Measurements from ENCODE around the gene TMEM141. TPM values are rescaled to one million over a fixed set of nuclear protein-coding genes. Genes with fewer than 3 reads are reported as not detected.
"Not testable (repeated sequence)": the region's sequence is repeated elsewhere in the genome, so short reads cannot be mapped to it uniquely, and the experiment has no call there.

Gene TMEM141
- total RNA-seq, 1 experiment from 2014 or later = 44.6 TPM

DNA sequence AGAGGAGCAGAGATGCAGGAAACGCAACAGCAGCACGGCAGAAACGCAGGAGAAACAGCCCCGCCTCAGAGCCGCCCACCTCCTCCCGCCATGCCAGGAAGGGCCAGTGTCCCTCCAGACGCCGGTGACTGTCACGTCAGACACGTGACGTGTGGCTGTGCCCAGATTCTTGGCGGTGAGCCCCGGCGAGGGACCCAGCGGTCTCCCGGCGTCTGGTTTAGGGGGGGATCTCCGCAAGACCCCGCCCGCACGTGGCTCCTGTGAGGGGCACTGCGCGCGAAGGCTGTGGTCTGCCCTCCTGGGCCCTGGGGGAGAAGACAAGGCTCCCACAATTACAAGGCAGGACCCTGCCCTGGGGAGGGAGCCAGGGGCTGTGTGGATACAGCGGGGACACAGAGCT is 30.7 kb upstream of the TMEM141 start:
- Histone ChIP-seq H3K27me3 (replicated peaks) (0 out of 2 replicates have a peak, but pooled peaks cover 7% of the 10 kb centered on the region), H3K4me1 (replicated peaks) (no peaks in the 10 kb centered on the region), H3K36me3 (no peaks in the 10 kb centered on the region), H3K9me3 (replicated peaks) (no peaks in the 10 kb centered on the region), H3K27ac (no peak overlapping the region), H3K4me3 (no peak overlapping the region)
- DNase-seq (ENCODE audit: low read depth in 1 of 2, low spot score in 2 of 2) = no peak

DNA sequence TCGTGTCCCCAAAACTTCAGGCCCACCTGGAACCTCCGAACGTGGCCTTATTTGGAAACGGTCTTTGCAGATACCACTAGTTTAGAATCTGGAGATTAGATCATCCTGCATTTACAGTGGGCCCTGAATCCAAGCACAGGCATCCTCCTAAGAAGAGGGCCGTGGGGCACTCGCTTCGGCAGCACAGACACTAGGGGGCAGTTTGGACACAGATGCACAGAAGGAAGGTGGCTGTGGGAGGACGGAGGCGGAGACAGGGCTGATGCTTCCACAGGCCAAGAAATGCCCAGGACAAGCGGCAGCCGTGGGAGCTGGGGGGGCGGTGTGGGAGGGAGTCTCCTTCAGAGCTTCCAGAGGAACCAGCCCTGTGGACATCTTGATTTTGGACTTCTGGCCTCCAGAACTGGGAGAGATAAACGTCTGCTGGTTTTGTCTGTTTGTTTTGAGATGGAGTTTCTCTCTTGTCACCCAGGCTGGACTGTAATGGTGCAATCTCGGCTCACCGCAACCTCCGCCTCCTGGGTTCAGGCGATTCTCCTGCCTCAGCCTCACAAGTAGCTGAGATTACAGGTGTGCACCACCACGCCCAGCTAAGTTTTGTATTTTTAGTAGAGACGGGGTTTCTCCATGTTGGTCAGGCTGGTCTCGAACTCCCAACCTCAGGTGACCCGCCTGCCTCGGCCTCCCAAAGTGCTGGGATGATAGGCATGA is 30.2 kb upstream of the TMEM141 start:
- not testable (repeated sequence) for H3K4me1 ChIP-seq (replicated peaks); H3K9me3 ChIP-seq (replicated peaks); H3K36me3 ChIP-seq; H3K4me3 ChIP-seq; H3K27ac ChIP-seq
- DNase-seq (ENCODE audit: low read depth in 1 of 2, low spot score in 2 of 2) = peak; percentile 25 to 64
- H3K27me3 ChIP-seq (replicated peaks) = peaks cover 10% of the 10 kb centered on the region; the same call in 1 of the 2 replicates

DNA sequence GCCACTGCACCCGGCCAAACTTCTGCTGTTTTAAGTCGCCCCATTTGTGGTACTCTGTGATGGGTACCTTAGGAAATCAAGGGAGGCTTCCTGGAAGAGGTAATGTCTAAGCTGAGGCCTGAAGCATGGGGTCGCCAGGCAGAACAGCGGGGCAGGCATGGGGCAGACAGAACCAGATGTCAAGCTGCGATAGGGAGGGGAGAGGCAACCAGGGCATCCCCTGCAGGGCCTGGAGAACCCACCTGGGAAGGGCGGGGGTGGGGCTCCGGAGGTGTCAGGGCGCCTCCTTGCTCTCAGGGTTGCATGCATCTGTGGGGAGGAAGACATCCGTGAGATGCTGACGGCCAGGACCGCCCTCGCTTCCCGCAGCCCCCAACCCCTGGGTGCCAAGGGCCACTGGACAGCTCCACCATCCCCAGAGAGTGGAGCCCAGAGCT is 29.6 kb upstream of the TMEM141 start:
- no peak overlapping the region for H3K4me3 ChIP-seq
- no peaks in the 10 kb centered on the region for H3K36me3 ChIP-seq
- H3K27me3 ChIP-seq (replicated peaks) = peaks cover 10% of the 10 kb centered on the region; the same call in 1 of the 2 replicates
- no peaks in the 10 kb centered on the region for H3K4me1 ChIP-seq (replicated peaks)
- no peak overlapping the region for H3K27ac ChIP-seq
- no peaks in the 10 kb centered on the region for H3K9me3 ChIP-seq (replicated peaks)
- no peak for DNase-seq (ENCODE audit: low read depth in 1 of 2, low spot score in 2 of 2)

DNA sequence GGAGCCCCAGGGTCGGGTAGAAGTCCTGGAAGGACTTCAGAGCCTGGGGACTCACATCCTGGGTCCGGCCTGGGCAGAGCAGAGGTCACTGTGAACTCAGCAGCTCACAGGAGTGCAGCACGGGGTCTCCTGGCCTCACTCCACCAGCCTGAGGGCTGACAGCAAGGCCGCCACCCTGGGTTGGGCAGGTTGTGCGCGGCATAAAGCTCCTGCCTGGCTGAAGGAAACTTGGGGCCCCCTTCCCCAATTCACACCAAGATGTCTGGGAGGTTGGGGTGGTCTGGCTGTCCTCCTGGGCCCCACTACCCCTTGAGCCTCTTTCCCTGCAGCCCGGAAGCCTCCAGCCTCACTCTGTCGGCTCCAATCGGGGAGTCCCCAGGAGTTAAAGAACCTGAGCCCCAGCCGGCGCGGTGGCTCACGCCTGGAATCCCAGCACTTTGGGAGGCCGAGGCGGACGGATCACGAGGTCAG is 28.9 kb upstream of the TMEM141 start:
- Histone ChIP-seq H3K4me1 (replicated peaks) (no peaks in the 10 kb centered on the region), H3K27me3 (replicated peaks) (peaks cover 11% of the 10 kb centered on the region; the same call in 1 of the 2 replicates), H3K27ac (no peak overlapping the region), H3K4me3 (no peak overlapping the region), H3K36me3 (no peaks in the 10 kb centered on the region), H3K9me3 (replicated peaks) (no peaks in the 10 kb centered on the region)
- DNase-seq (ENCODE audit: low read depth in 1 of 2, low spot score in 2 of 2) = no peak

DNA sequence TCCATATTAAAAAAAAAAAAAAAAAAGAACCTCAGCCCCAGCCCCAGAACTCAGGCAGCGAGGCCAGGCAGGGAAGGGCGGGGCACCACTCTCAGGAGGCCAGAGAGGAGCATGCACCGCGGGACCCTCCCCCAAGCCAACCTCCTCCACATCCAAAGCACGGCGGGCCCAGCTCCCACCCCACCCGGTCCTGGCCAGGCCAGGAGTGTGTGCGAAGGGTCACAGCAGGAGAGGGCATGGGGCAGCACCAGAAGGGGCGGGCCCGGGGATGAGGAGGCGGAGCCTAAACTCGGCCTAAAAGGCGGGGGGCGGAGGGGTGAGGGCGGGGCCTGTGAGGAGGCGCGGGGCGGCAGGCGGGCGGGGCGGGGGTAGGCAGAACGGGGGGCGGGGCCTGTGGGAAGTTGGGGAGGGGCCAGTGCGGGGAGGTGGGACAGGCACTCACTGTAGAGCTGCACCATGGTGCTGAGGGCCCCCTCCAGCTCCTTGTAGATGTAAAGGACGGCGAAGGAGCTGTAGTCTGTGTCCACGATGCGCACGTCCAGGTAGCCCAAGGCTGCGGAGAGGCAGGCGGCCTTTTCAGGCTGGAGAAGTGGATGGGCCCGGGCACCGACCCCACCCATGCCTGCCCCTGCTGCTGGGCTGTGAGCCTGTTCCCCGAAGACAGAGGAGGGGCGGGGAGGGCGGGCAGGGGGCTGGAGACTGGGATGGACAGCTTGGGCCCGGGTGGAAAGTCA is 28.1 kb upstream of the TMEM141 start:
- H3K36me3 ChIP-seq = no peaks in the 10 kb centered on the region
- H3K27ac ChIP-seq = no peak overlapping the region
- H3K9me3 ChIP-seq (replicated peaks) = no peaks in the 10 kb centered on the region
- peak in 1 of 2 experiments; percentile 58 for DNase-seq (ENCODE audit: low read depth in 1 of 2, low spot score in 2 of 2)
- no peak overlapping the region for H3K4me3 ChIP-seq
- peaks cover 17% of the 10 kb centered on the region; the same call in 1 of the 2 replicates for H3K27me3 ChIP-seq (replicated peaks)
- no peaks in the 10 kb centered on the region for H3K4me1 ChIP-seq (replicated peaks)

DNA sequence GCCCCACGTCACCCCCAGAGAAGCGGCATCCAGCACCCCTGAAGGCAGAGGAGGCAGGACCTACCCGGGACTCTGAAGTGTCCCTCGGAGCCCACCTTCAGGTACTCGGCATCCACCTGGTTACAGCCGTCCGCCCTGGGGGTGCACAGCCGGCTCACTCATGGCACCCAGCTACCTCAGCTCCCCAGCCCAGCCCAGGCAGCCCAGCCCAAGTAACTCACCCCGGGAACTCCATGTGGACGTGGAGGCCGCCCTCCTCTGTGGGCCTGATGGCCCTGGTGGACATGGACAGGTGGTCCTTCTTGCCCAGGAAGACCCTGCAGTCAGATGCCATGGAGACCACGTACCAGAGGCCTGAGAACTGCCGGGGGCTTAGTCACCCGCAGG is 27.5 kb upstream of the TMEM141 start:
- Histone ChIP-seq H3K27ac (no peak overlapping the region), H3K4me1 (replicated peaks) (no peaks in the 10 kb centered on the region), H3K9me3 (replicated peaks) (no peaks in the 10 kb centered on the region), H3K36me3 (no peaks in the 10 kb centered on the region), H3K27me3 (replicated peaks) (peaks cover 18% of the 10 kb centered on the region; the same call in 1 of the 2 replicates), H3K4me3 (no peak overlapping the region)
- DNase-seq (ENCODE audit: low read depth in 1 of 2, low spot score in 2 of 2) = no peak

DNA sequence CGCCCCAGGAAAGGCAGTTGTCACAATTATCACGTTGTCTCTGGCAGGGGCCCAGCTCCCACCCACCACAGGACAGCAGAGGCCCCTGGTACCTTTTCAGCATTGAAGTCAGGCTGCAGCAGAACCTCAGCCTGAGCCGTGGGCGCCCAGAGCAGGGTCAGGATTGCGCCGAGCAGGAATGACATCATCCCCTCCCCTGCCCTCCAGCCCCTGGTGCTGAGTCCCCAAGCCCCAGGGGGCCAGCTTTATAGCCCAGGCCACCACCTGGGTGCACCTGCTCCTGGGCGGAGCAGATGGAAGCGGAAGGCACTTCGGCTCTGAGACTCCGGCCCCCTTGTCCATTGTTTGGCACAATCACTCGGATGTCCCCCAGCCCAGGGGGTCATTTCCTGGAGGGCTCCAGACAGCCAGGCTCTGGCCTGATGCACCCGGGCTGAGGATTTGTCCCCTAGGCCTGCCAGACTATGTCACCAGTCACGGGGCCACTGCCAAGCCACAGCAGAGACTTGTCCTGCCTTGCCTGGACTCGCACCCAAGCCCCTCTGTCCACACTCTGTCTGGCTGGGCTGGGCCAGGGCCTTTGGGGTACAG is 26.7 kb upstream of the TMEM141 start, which contains the start of gene LCN15:
Gene LCN15 (minus strand): TSS at position 218 of the 591 bp plus-strand sequence. CDS start 30 bp downstream, at position 188.
- H3K27ac ChIP-seq = no peak within 1 kb of the TSS
- no peak within 1 kb of the TSS for H3K4me3 ChIP-seq
- no peaks in the 10 kb centered on the region for H3K9me3 ChIP-seq (replicated peaks)
- H3K36me3 ChIP-seq = no peaks in the 10 kb centered on the region
- H3K4me1 ChIP-seq (replicated peaks) = no peaks in the 10 kb centered on the region
- DNase-seq (ENCODE audit: low read depth in 1 of 2, low spot score in 2 of 2) = no peak
- peaks cover 18% of the 10 kb centered on the region; the same call in 1 of the 2 replicates for H3K27me3 ChIP-seq (replicated peaks)

DNA sequence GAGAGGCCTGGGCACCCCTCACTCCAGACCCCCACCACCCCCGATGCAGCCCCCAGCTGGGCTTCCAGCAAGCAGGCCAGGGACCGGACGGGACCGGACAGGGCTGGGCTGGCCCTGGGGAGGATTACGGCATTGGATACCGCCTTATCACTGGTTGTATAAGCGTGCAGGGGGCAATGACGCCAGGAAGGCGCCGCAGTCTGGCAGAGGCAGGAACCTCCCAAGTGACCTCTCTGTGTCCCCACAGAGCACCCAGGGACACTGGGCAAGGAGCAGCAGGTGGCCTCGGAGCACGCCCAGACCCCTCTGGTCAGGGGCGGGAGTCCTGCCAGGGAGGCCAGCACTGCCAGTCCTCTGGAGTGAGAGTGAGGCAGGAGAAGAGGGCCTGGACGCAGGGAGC is 26.1 kb upstream of the TMEM141 start:
- Histone ChIP-seq H3K9me3 (replicated peaks) (no peaks in the 10 kb centered on the region), H3K4me1 (replicated peaks) (no peaks in the 10 kb centered on the region), H3K27ac (no peak overlapping the region), H3K27me3 (replicated peaks) (peaks cover 18% of the 10 kb centered on the region; the same call in 1 of the 2 replicates), H3K36me3 (no peaks in the 10 kb centered on the region), H3K4me3 (no peak overlapping the region)
- no peak for DNase-seq (ENCODE audit: low read depth in 1 of 2, low spot score in 2 of 2)

DNA sequence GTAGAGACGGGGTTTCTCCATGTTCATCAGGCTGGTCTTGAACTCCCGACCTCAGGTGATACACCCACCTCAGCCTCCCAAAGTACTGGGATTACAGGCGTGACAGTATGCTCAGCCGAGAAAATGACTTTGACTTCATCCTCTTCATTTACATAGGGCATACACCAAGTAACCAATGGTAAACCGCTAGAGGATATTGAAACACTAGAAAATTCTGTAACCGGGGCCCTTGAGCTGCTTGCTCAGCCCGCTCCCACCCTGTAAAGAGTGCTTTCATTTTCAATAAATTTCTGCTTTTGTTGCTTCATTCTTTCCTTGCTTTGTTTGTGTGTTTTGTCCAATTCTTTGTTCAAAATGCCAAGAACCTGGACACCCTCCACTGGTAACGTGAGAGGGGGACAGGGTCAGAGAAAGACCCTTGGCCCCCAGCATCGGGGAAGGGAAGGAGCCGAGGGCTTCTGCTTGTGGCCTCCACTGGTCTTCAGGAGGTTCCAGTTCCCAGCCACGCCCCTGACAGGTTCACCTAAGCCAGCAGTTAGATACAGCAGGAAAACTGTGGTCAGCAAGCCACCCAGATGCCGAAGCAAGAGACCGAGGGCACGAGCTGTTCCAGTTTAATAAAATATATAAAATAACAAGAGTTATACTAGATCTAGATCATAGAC is 25.3 kb upstream of the TMEM141 start:
- H3K27me3 ChIP-seq (replicated peaks) = peaks cover 19% of the 10 kb centered on the region; the same call in 1 of the 2 replicates
- not testable (repeated sequence) for H3K4me1 ChIP-seq (replicated peaks); DNase-seq (ENCODE audit: low read depth in 1 of 2, low spot score in 2 of 2)

DNA sequence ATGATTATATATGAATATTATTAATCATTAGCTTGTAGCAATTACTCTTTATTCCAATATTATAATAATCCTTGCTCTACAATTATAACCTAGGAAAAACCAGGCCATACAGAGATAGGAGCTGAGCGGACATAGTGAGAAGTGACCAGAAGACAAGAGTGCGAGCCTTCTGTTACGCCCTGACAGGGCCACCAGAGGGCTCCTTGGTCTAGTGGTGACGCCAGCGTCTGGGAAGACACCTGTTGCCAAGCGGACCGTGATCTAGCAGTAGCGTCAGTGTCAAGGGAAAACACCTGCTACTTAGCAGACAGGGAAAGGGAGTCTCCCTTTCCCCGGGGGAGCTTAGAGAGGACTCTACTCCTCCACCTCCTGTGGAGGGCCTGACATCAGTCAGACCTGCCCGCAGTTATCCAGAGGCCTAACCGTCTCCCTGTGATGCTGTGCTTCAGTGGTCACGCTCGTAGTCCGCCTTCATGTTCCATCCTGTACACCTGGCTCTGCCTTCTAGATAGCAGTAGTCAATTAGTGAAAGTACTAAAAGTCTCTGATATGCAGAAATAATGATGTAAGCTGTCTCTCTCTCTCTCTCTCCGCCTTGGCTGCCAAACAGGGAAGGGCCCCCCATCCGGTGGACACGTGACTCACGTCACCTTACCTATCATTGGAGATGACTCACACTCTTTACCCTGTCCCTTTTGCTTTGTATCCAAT is 24.6 kb upstream of the TMEM141 start:
- not testable (repeated sequence) for H3K9me3 ChIP-seq (replicated peaks); H3K4me1 ChIP-seq (replicated peaks); H3K27ac ChIP-seq; H3K4me3 ChIP-seq; DNase-seq (ENCODE audit: low read depth in 1 of 2, low spot score in 2 of 2); H3K36me3 ChIP-seq
- peaks cover 23% of the 10 kb centered on the region; the same call in 1 of the 2 replicates for H3K27me3 ChIP-seq (replicated peaks)

More for the DNA sequence above, 25.3 kb upstream of the TMEM141 start:
- H3K9me3 ChIP-seq (replicated peaks); H3K27ac ChIP-seq; H3K4me3 ChIP-seq; H3K36me3 ChIP-seq: not testable (repeated sequence)

DNA sequence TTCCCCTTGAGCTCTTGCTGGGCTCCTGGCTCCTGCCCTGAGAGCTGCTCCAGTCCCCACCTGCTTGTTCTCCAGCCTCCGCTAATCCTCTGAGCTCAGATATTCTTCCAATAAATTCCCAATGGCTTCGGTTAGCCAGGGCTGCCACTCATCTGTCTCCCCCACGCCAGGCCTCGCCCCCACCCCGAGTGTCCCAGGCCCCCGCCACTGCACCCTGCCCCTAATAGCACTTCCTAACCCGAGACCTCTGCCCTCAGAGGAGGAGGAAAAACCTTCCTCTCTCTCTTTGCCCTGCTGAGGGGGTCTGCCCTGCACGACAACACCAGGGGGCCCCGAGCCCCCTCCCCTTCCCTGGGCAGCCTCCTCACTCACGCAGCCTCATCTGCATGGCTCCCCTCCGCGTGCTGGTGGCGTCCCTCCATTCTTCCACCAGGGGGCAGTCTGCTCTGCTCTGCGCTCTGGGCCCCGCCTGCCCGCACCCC is 21.4 kb upstream of the TMEM141 start:
- no peak overlapping the region for H3K27ac ChIP-seq
- H3K36me3 ChIP-seq = no peaks in the 10 kb centered on the region

DNA sequence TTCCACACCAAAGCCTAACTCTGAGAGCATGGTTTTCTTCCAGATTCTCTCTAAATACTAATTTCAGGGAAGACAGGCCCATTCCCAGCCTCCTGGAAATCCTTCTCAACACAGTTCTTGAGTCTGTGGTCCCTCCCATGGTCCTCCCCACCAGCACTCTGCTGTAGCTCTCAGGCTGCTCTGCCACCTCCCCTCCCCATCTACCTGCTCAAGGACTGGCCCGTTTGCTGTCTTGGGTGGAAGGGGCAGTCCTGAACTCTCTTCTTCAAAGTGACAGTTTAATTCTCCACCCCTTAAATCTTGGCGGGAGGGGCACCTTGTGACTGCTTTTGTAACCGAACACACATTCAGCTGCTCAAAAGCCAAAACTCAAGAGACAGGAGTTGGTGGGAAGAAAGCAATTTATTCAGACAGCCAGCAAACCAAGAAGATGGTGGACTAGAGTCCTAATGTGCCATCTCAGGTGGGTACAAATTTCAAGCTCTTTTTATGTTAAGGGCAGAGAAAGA is 19.2 kb upstream of the TMEM141 start:
- H3K9me3 ChIP-seq (replicated peaks) = peaks cover 8% of the 10 kb centered on the region
- no peaks in the 10 kb centered on the region for H3K36me3 ChIP-seq
- no peak overlapping the region for H3K4me3 ChIP-seq
- DNase-seq (ENCODE audit: low read depth in 1 of 2, low spot score in 2 of 2) = no peak
- H3K4me1 ChIP-seq (replicated peaks) = no peaks in the 10 kb centered on the region
- H3K27ac ChIP-seq = no peak overlapping the region
- H3K27me3 ChIP-seq (replicated peaks) = peaks cover 15% of the 10 kb centered on the region; the same call in 1 of the 2 replicates

More for the DNA sequence above, 21.4 kb upstream of the TMEM141 start:
- H3K4me3 ChIP-seq = no peak overlapping the region
- peaks cover 18% of the 10 kb centered on the region; the same call in 1 of the 2 replicates for H3K27me3 ChIP-seq (replicated peaks)
- peaks cover 8% of the 10 kb centered on the region for H3K9me3 ChIP-seq (replicated peaks)
- DNase-seq (ENCODE audit: low read depth in 1 of 2, low spot score in 2 of 2) = no peak
- H3K4me1 ChIP-seq (replicated peaks) = no peaks in the 10 kb centered on the region
